Mesenchymal stem cell (in vitro differentiated cells and primary cell): ENCODE data around the gene DIPK1B.
"Not testable (repeated sequence)": the region's sequence is repeated elsewhere in the genome, so short reads cannot be mapped to it uniquely, and the experiment has no call there.

ENCODE experiments used
- DNase-seq: peaks from one replicate; pipeline ENCODE4 v3.0.0-alpha.2; 2013
- H2AFZ ChIP-seq: one replicate; pipeline ENCODE4 v1.6.1; 2013; ENCODE audit warnings: low read depth, mild to moderate bottlenecking, control low read depth, inconsistent platforms, low read length, moderate library complexity
- H2AK5ac ChIP-seq: 2 replicates; pipeline ENCODE4 v1.6.1; 2013; ENCODE audit warnings: low read length, moderate library complexity, mild to moderate bottlenecking, inconsistent platforms; ENCODE audit not compliant: severe bottlenecking
- H2BK120ac ChIP-seq: one replicate; pipeline ENCODE4 v1.6.1; 2013; ENCODE audit warnings: low read depth, mild to moderate bottlenecking, inconsistent platforms, low read length, moderate library complexity
- H2BK12ac ChIP-seq, 2 experiments: one replicate each; pipeline ENCODE4 v1.6.1; 2013; ENCODE audit warnings: inconsistent platforms in 2 of 2, low read length in 2 of 2, mild to moderate bottlenecking in 2 of 2, moderate library complexity in 2 of 2, control low read depth in 1 of 2
- H2BK15ac ChIP-seq: one replicate; pipeline ENCODE4 v1.6.1; 2013; ENCODE audit warnings: mild to moderate bottlenecking, low read depth, inconsistent platforms; ENCODE audit not compliant: poor library complexity, severe bottlenecking
- H2BK5ac ChIP-seq: 2 replicates; pipeline ENCODE4 v1.6.1; 2013; ENCODE audit warnings: low read depth, mild to moderate bottlenecking, low read length, control low read depth, inconsistent platforms; ENCODE audit not compliant: poor library complexity, severe bottlenecking
- H3K14ac ChIP-seq, 2 experiments: one replicate each; pipeline ENCODE4 v1.6.1; 2013; ENCODE audit warnings: inconsistent platforms in 2 of 2, low read length in 2 of 2, control low read depth in 1 of 2, mild to moderate bottlenecking in 1 of 2, moderate library complexity in 1 of 2
- H3K18ac ChIP-seq, 2 experiments: one replicate each; pipeline ENCODE4 v1.6.1; 2013; ENCODE audit warnings: inconsistent platforms in 2 of 2, low read length in 2 of 2, control low read depth in 1 of 2, low read depth in 1 of 2, mild to moderate bottlenecking in 1 of 2
- H3K23ac ChIP-seq, 2 experiments: one replicate each; pipeline ENCODE4 v1.6.1; 2013; ENCODE audit warnings: inconsistent platforms in 2 of 2, low read length in 2 of 2, mild to moderate bottlenecking in 2 of 2, moderate library complexity in 2 of 2, control low read depth in 1 of 2
- H3K27ac ChIP-seq: 2 replicates; pipeline ENCODE4 v1.5.1; 2013; ENCODE audit warnings: mild to moderate bottlenecking, moderate library complexity, low read length, control low read depth, inconsistent platforms; ENCODE audit not compliant: poor library complexity, severe bottlenecking
- H3K27me3 ChIP-seq, 2 experiments: 2 replicates each; pipeline versions ENCODE4 v1.6.1 to v1.7.0; 2013; ENCODE audit warnings: low read length in 2 of 2, mild to moderate bottlenecking in 2 of 2, moderate library complexity in 2 of 2, control low read depth in 1 of 2, inconsistent platforms in 1 of 2; ENCODE audit not compliant: control insufficient read depth in 1 of 2, insufficient read depth in 1 of 2
- H3K36me3 ChIP-seq, 2 experiments: 2 replicates each; pipeline versions ENCODE4 v1.6.1 to v1.7.0; 2013; ENCODE audit warnings: low read length in 2 of 2, control low read depth in 1 of 2, inconsistent platforms in 1 of 2, low read depth in 1 of 2, mild to moderate bottlenecking in 1 of 2; ENCODE audit not compliant: insufficient read depth in 2 of 2, control insufficient read depth in 1 of 2
- H3K4ac ChIP-seq, 2 experiments: one replicate each; pipeline ENCODE4 v1.6.1; 2013; ENCODE audit warnings: inconsistent platforms in 2 of 2, low read length in 2 of 2, mild to moderate bottlenecking in 2 of 2, moderate library complexity in 2 of 2, control low read depth in 1 of 2, low read depth in 1 of 2
- H3K4me1 ChIP-seq: 2 replicates; pipeline ENCODE4 v1.6.1; 2013; ENCODE audit warnings: low read depth, low read length, control low read depth; ENCODE audit not compliant: control insufficient read depth, insufficient read depth
- H3K4me2 ChIP-seq: 2 replicates; pipeline ENCODE4 v1.6.1; 2013; ENCODE audit warnings: low read length, mild to moderate bottlenecking, inconsistent platforms; ENCODE audit not compliant: poor library complexity, severe bottlenecking
- H3K4me3 ChIP-seq, 2 experiments: 2 replicates each; pipeline versions ENCODE4 v1.5.1 to v1.7.0; 2013; ENCODE audit warnings: low read length in 2 of 2, mild to moderate bottlenecking in 2 of 2, control low read depth in 1 of 2, low read depth in 1 of 2; ENCODE audit not compliant: insufficient read depth in 1 of 2
- H3K79me1 ChIP-seq: replicated peaks from 2 replicates; pipeline ENCODE4 v1.6.1; 2013; ENCODE audit warnings: mild to moderate bottlenecking, control low read depth, low read length, inconsistent platforms; ENCODE audit not compliant: poor library complexity, severe bottlenecking
- H3K9ac ChIP-seq: 2 replicates; pipeline ENCODE4 v1.7.0; 2013; ENCODE audit warnings: mild to moderate bottlenecking, low read length, moderate library complexity
- H3K9me3 ChIP-seq: 2 replicates; pipeline ENCODE4 v1.7.0; 2013; ENCODE audit warnings: mild to moderate bottlenecking, low read length; ENCODE audit not compliant: control insufficient read depth
- H4K8ac ChIP-seq: one replicate; pipeline ENCODE4 v1.6.1; 2013; ENCODE audit warnings: inconsistent platforms, mild to moderate bottlenecking, low read length, moderate library complexity
- H4K91ac ChIP-seq: one replicate; pipeline ENCODE4 v1.6.1; 2013; ENCODE audit warnings: mild to moderate bottlenecking, low read length, inconsistent platforms
- WGBS: methylation state at CpG from one replicate; pipeline ENCODE4 v1.1.7; 2013; ENCODE audit warnings: mixed read lengths; 5-methylcytosine and 5-hydroxymethylcytosine counted together

The DIPK1B gene

GRCh38 chr9:136766410-136767120 is 54.2 kb downstream of the DIPK1B start:
- H3K27ac ChIP-seq, H2BK120ac ChIP-seq, H3K9ac ChIP-seq, H3K18ac ChIP-seq, H3K4me2 ChIP-seq, H3K14ac ChIP-seq, H3K4me1 ChIP-seq, H2BK15ac ChIP-seq, H2BK5ac ChIP-seq, H3K23ac ChIP-seq, H4K8ac ChIP-seq, H2AK5ac ChIP-seq, H4K91ac ChIP-seq, H3K4me3 ChIP-seq, H2AFZ ChIP-seq, H3K79me1 ChIP-seq, H3K4ac ChIP-seq, H3K36me3 ChIP-seq, H2BK12ac ChIP-seq, H3K9me3 ChIP-seq: not testable (repeated sequence)
- WGBS, result 55% methylated on average over 14 of the region's 18 CpGs
- peaks cover 33 to 38% of the 10 kb centered on the region in 2 experiments for H3K27me3 ChIP-seq
- peak; percentile 64 for DNase-seq

- H2BK12ac ChIP-seq, result no peak overlapping the region
- no peak overlapping the region for H2BK120ac ChIP-seq
- no peak overlapping the region for H2BK15ac ChIP-seq
- no peak overlapping the region for H3K27ac ChIP-seq
- H3K9me3 ChIP-seq, result peaks cover 13% of the 10 kb centered on the region
- H2AFZ ChIP-seq, result no peak overlapping the region
- H3K23ac ChIP-seq, result no peak overlapping the region
- 32% methylated on average over 8 of the region's 16 CpGs for WGBS
- no peak overlapping the region for H3K9ac ChIP-seq
- H3K4me2 ChIP-seq, result no peak overlapping the region
- no peak overlapping the region for H3K4me3 ChIP-seq
- no peaks in the 10 kb centered on the region for H3K79me1 ChIP-seq
- no peak overlapping the region for H3K18ac ChIP-seq
- no peak overlapping the region for H3K4ac ChIP-seq
- H3K14ac ChIP-seq, result no peak overlapping the region
- DNase-seq, result no peak
- peaks cover 2% of the 10 kb centered on the region for H3K4me1 ChIP-seq
- no peak overlapping the region for H2BK5ac ChIP-seq
- no peak overlapping the region for H4K8ac ChIP-seq
- H2AK5ac ChIP-seq, result no peak overlapping the region
- no peak overlapping the region for H4K91ac ChIP-seq
- no peaks in the 10 kb centered on the region for H3K36me3 ChIP-seq
- peaks cover 18 to 38% of the 10 kb centered on the region in 2 experiments for H3K27me3 ChIP-seq
Observed at GRCh38 chr9:136769710-136770191, 57.4 kb downstream of the DIPK1B start.

GRCh38 chr9:136771907-136772415 is 59.6 kb downstream of the DIPK1B start:
- no peak overlapping the region for H2AK5ac ChIP-seq
- no peak overlapping the region for H3K4ac ChIP-seq
- no peak overlapping the region for H2AFZ ChIP-seq
- H2BK120ac ChIP-seq, result no peak overlapping the region
- H3K4me1 ChIP-seq, result peaks cover 2% of the 10 kb centered on the region
- no peak overlapping the region for H4K8ac ChIP-seq
- no peak overlapping the region for H3K14ac ChIP-seq
- no peak overlapping the region for H3K4me2 ChIP-seq
- no peak for DNase-seq
- H2BK12ac ChIP-seq, result no peak overlapping the region
- H3K36me3 ChIP-seq, result no peaks in the 10 kb centered on the region
- H3K23ac ChIP-seq, result no peak overlapping the region
- H3K9ac ChIP-seq, result no peak overlapping the region
- no peak overlapping the region for H3K27ac ChIP-seq
- no peak overlapping the region for H2BK5ac ChIP-seq
- H3K9me3 ChIP-seq, result peaks cover 13% of the 10 kb centered on the region
- no peak overlapping the region for H3K18ac ChIP-seq
- no peak overlapping the region for H2BK15ac ChIP-seq
- 89% methylated on average over 3 of the region's 3 CpGs for WGBS
- H3K27me3 ChIP-seq, result peaks cover 12 to 42% of the 10 kb centered on the region in 2 experiments
- no peak overlapping the region for H3K4me3 ChIP-seq
- H3K79me1 ChIP-seq, result no peaks in the 10 kb centered on the region
- H4K91ac ChIP-seq, result peak overlapping the region; percentile 27

GRCh38 chr9:136773386-136774044 is 61.1 kb downstream of the DIPK1B start:
- H2BK120ac ChIP-seq, result no peak overlapping the region
- no peak overlapping the region for H3K27ac ChIP-seq
- no peaks in the 10 kb centered on the region for H3K36me3 ChIP-seq
- no peak overlapping the region for H2BK12ac ChIP-seq
- H4K91ac ChIP-seq, result no peak overlapping the region
- peak overlapping the region in 1 of 2 experiments; percentile 55 for H3K14ac ChIP-seq
- no peak overlapping the region for H2AFZ ChIP-seq
- DNase-seq, result no peak
- no peak overlapping the region for H3K9ac ChIP-seq
- H4K8ac ChIP-seq, result no peak overlapping the region
- H3K9me3 ChIP-seq, result peaks cover 13% of the 10 kb centered on the region
- H3K4me3 ChIP-seq, result peak overlapping the region in 1 of 2 experiments; percentile 23
- H2BK5ac ChIP-seq, result no peak overlapping the region
- no peak overlapping the region for H3K23ac ChIP-seq
- no peak overlapping the region for H3K4ac ChIP-seq
- no peaks in the 10 kb centered on the region for H3K79me1 ChIP-seq
- H3K4me2 ChIP-seq, result no peak overlapping the region
- no peak overlapping the region for H2AK5ac ChIP-seq
- H2BK15ac ChIP-seq, result no peak overlapping the region
- 88% methylated on average over 7 of the region's 7 CpGs for WGBS
- peaks cover 2% of the 10 kb centered on the region for H3K4me1 ChIP-seq
- peaks cover 16 to 45% of the 10 kb centered on the region in 2 experiments for H3K27me3 ChIP-seq
- H3K18ac ChIP-seq, result no peak overlapping the region
